Measurements from ENCODE around the gene B4GALT1.

DNA sequence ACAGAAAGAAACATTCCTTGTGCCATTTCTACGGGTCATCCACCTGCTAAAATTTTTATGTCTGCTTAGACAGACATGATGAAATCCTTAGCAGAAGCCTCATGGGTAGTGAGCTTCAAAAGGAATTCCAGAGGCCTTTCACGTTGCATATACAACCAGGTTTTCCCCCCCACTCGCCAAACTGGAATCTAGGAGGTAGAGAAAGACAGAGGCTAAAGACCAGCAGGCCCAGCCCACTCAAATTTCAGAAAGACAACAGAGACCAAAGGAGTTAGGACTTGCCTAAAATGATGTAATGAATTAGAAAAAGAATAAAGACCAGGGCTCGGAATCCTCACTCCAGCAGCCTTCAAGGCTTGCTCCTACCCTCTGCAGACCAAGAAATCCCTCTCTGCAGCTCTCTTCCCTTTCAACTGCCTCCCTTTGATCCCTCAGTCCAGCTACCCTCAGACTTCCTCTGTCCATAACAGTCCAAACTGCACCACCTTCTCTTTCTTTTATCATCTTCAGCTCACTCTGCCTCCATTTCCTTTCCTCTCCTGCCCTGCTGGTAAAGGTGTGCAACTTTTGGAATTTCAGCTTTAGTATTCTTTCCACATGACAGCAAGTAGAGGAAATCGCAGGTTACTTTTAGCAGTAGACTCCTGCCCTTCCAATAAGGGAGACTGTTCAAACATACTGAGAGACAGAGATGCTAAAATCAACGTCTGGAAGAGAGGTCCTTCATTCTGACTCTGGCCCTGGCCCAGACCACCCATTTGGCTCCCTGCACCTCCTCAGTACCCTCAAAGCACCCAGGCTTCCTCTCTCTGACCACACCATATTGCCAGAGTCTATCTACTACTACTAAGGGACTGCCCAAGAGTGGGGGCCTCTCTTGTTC, 8.9 kb downstream of the B4GALT1 start:
- TF ChIP-seq EZH2 (IDR thresholded peaks at IDR 0.05; ENCODE audit: insufficient read depth, poor library complexity, severe bottlenecking) = no peak
- no peak for TF ChIP-seq EZH2phosphoT487 (IDR thresholded peaks at IDR 0.05; ENCODE audit: insufficient read depth, low read depth)
